CD14-positive monocyte (primary cell): ENCODE results near the gene CBX2. TPM values are rescaled to one million over a fixed set of nuclear protein-coding genes. Genes with fewer than 3 reads are reported as not detected.

ENCODE experiments used
- DNase-seq, 3 donors: peaks; one replicate each; pipeline ENCODE4 v3.0.0-alpha.2; 2011 to 2022
- H2AFZ ChIP-seq: 2 replicates; pipeline ENCODE4 v1.6.0; 2012; ENCODE audit warnings: mild to moderate bottlenecking, low read depth, low read length, inconsistent platforms; ENCODE audit not compliant: insufficient read depth, poor library complexity, severe bottlenecking
- H3K27ac ChIP-seq, 2 donors: 1 replicate in 1 of 2; 2 replicates in 1 of 2; pipeline ENCODE4 v1.5.1; 2012 to 2013; ENCODE audit warnings: low read length in 2 of 2, control low read depth in 1 of 2, inconsistent platforms in 1 of 2, low read depth in 1 of 2, mild to moderate bottlenecking in 1 of 2
- H3K27me3 ChIP-seq, 2 donors: one replicate each; pipeline versions ENCODE4 v1.6.0 to v1.6.1; 2011 to 2013; ENCODE audit warnings: low read length in 2 of 2; ENCODE audit not compliant: control insufficient read depth in 2 of 2, insufficient read depth in 2 of 2
- H3K36me3 ChIP-seq, 2 donors: replicated peaks in 1 of 2; 1 replicate in 1 of 2; 2 replicates in 1 of 2; pipeline versions ENCODE4 v1.5.1 to v1.6.1; 2012 to 2013; ENCODE audit warnings: low read length in 2 of 2, control low read depth in 1 of 2, inconsistent platforms in 1 of 2, mild to moderate bottlenecking in 1 of 2; ENCODE audit not compliant: insufficient read depth in 2 of 2, control insufficient read depth in 1 of 2
- H3K4me1 ChIP-seq, 2 donors: 1 replicate in 1 of 2; 2 replicates in 1 of 2; pipeline versions ENCODE4 v1.5.1 to v1.6.1; 2012 to 2013; ENCODE audit warnings: low read length in 2 of 2, control low read depth in 1 of 2, inconsistent platforms in 1 of 2, mild to moderate bottlenecking in 1 of 2, moderate library complexity in 1 of 2; ENCODE audit not compliant: insufficient read depth in 2 of 2, control insufficient read depth in 1 of 2
- H3K4me2 ChIP-seq: replicated peaks from 2 replicates; pipeline ENCODE3; 2012; ENCODE audit warnings: low read length, moderate library complexity, mild to moderate bottlenecking; ENCODE audit not compliant: poor library complexity, severe bottlenecking; ENCODE audit errors: extremely low read depth
- H3K4me3 ChIP-seq, 3 experiments: fragments of 200-600 bp in 1 of 3; sonication (generic) in 1 of 3; replicated peaks in 1 of 3; 1 replicate in 2 of 3; 2 replicates in 1 of 3; pipeline ENCODE4 v1.5.1; 2011 to 2013; ENCODE audit warnings: low read length in 3 of 3, mild to moderate bottlenecking in 3 of 3, control low read depth in 2 of 3, low read depth in 2 of 3, inconsistent platforms in 1 of 3, moderate library complexity in 1 of 3
- H3K79me2 ChIP-seq: 2 replicates; pipeline ENCODE4 v1.6.0; 2012; ENCODE audit warnings: mild to moderate bottlenecking, control low read depth, inconsistent platforms, low read length, moderate library complexity; ENCODE audit not compliant: insufficient read depth
- H3K9ac ChIP-seq: 2 replicates; pipeline ENCODE4 v1.6.0; 2017; ENCODE audit warnings: low read length, mild to moderate bottlenecking; ENCODE audit not compliant: insufficient read depth, poor library complexity, severe bottlenecking
- H3K9me3 ChIP-seq, 2 donors: replicated peaks in 1 of 2; 1 replicate in 1 of 2; 2 replicates in 1 of 2; pipeline versions ENCODE4 v1.5.1 to v1.6.1; 2012 to 2013; ENCODE audit warnings: low read length in 2 of 2, control low read depth in 1 of 2; ENCODE audit not compliant: control insufficient read depth in 1 of 2, insufficient read depth in 1 of 2
- H4K20me1 ChIP-seq: 2 replicates; pipeline ENCODE4 v1.6.0; 2012; ENCODE audit warnings: mild to moderate bottlenecking, low read length, control low read depth, moderate library complexity; ENCODE audit not compliant: insufficient read depth
- H3K27ac Mint-ChIP-seq, 7 donors: one replicate each; pipeline ENCODE4 v1.8.0; 2020; ENCODE audit warnings: mild to moderate bottlenecking in 7 of 7, mixed read lengths in 7 of 7, moderate library complexity in 6 of 7, inconsistent platforms in 2 of 7
- H3K27me3 Mint-ChIP-seq, 3 donors: one replicate each; pipeline ENCODE4 v1.8.0; 2021 to 2022; ENCODE audit warnings: low read depth in 3 of 3, mild to moderate bottlenecking in 3 of 3, mixed read lengths in 3 of 3, moderate library complexity in 3 of 3, inconsistent platforms in 1 of 3
- H3K36me3 Mint-ChIP-seq, 2 donors: one replicate each; pipeline ENCODE4 v1.8.0; 2020; ENCODE audit warnings: mixed read lengths in 2 of 2, inconsistent platforms in 1 of 2, mild to moderate bottlenecking in 1 of 2
- H3K4me1 Mint-ChIP-seq: one replicate; pipeline ENCODE4 v1.8.0; 2020; ENCODE audit warnings: mild to moderate bottlenecking, mixed read lengths
- H3K4me3 Mint-ChIP-seq, 2 donors: one replicate each; pipeline ENCODE4 v1.8.0; 2020; ENCODE audit warnings: mild to moderate bottlenecking in 2 of 2, mixed read lengths in 2 of 2, moderate library complexity in 1 of 2
- H3K9me3 Mint-ChIP-seq, 7 donors: one replicate each; pipeline ENCODE4 v1.8.0; 2020 to 2022; ENCODE audit warnings: mixed read lengths in 7 of 7, mild to moderate bottlenecking in 6 of 7, moderate library complexity in 6 of 7, inconsistent platforms in 2 of 7
- CTCF ChIP-seq: fragments of 200-600 bp; IDR thresholded peaks from one replicate; pipeline ENCODE4 v1.8.0; 2022; ENCODE audit warnings: antibody characterized with exemption, mild to moderate bottlenecking
- WGBS: methylation state at CpG from one replicate; pipeline ENCODE4 v1.1.5; 2013; ENCODE audit warnings: missing lambda C conversion rate; ENCODE audit not compliant: insufficient coverage; 5-methylcytosine and 5-hydroxymethylcytosine counted together
- intact Hi-C, 2 donors: fragments of 100-400 bp; cut with micrococcal nuclease; formaldehyde crosslinking; loops; one replicate each; pipeline versions ENCODE4 v1.15.0 to v1.15.1; 2023
- polyA plus RNA-seq, 3 donors: library from polyadenylated mRNA; depleted of rRNA in 1 of 3; unstranded in 2 of 3; stranded (reverse) in 1 of 3; fragments of 300-500 nt in 2 of 3; fragments of >200 nt in 1 of 3; fragmentation: Illumina TruSeq in 2 of 3; gene quantifications; 1 replicate in 2 of 3; 2 replicates in 1 of 3; pipeline ENCODE4 v1.2.3, GENCODE V29; 2012 to 2021

The CBX2 gene
- polyA plus RNA-seq, 3 donors, result 0.09 to 0.95 TPM; not detected in 1

DNA sequence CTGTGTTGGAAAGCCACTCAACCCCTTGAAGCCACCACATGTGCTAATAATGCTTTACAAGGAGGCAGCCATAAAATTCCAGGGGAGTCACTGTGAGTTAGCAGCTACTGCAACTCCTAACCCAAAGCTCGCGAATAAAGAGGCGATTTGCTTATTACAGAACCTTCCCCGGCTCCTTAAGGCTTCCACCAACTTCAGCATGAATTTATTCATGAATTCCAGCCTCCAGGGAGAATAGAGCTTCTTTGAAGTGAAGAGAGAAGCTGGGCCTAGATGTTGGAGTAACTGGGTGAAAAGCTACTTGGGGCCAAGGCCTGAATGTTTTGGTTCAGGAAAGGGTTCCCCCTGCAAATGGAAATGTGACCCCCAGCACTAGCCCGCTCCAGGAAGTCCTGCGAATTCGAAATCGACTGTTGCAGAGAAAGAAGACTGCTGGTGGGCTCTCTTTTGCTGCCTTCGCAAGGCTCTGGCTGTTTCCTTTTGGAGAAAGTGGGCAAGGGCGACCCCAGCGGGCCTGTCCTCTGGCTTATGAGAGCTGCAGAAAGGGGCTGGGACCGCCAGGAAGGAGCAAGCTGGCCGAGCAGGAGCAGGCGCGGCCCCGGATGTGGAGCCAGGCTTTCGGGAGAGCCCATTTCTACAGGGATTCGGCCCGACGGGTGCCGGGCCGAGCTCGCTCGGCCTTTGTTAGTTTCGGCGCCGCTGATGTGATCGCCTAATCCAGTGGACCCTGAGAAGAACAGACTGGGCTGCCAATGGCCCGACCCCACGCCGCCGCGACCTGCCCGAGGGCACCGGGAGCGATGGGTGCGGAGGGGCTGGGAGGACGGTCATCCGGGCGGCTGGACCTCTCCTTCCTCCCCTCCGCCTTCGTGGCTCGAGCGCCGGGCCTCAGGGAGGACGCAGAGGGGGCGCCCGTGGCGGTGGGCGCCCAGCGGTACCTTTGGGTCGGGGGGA, 11.3 kb downstream of the CBX2 start:
- Mint-ChIP-seq H3K9me3 (peaks cover 0 to 24% (median 6%) of the 10 kb centered on the region in 7 donors), H3K4me1 (peaks cover 18% of the 10 kb centered on the region), H3K36me3 (peaks cover 6 to 12% of the 10 kb centered on the region in 2 donors), H3K4me3 (peak overlapping the region in 1 of 2 donors; percentile 52), H3K27me3 (peaks cover 65 to 79% (median 70%) of the 10 kb centered on the region in 3 donors), H3K27ac (no peak overlapping the region)
- H3K9me3 ChIP-seq, result peaks cover 11 to 16% of the 10 kb centered on the region in 2 donors
- no peak for DNase-seq
- intact Hi-C loops, result loop anchor here in 1 of 2 donors (5.0 kb wide), 2 partner anchors 128 to 198 kb away; no protein-coding TSS in a partner anchor
- WGBS, result 14% methylated on average over 37 of the region's 52 CpGs
- H3K4me1 ChIP-seq, result peaks cover 19 to 25% of the 10 kb centered on the region in 2 donors
- no peak overlapping the region for H3K4me3 ChIP-seq
- no peak for TF ChIP-seq CTCF
- H3K36me3 ChIP-seq, result no peaks in the 10 kb centered on the region
- no peak overlapping the region for H3K27ac ChIP-seq
- peak overlapping the region; percentile 52 for H2AFZ ChIP-seq
- H4K20me1 ChIP-seq, result peaks cover 20% of the 10 kb centered on the region
- no peak overlapping the region for H3K9ac ChIP-seq
- H3K79me2 ChIP-seq, result no peaks in the 10 kb centered on the region
- peaks cover 53 to 75% of the 10 kb centered on the region in 2 donors for H3K27me3 ChIP-seq
- peak overlapping the region; percentile 31 for H3K4me2 ChIP-seq

- intact Hi-C loops, result loop anchor here (5.0 kb wide), 3 partner anchors 127 to 202 kb away; no protein-coding TSS in a partner anchor
- Histone ChIP-seq H3K4me3 (no peak overlapping the region), H3K9ac (no peak overlapping the region), H3K27ac (no peak overlapping the region), H3K36me3 (peaks cover 8% of the 10 kb centered on the region in 2 donors), H3K4me1 (peaks cover 19 to 25% of the 10 kb centered on the region in 2 donors), H3K27me3 (peaks cover 53 to 79% of the 10 kb centered on the region in 2 donors), H2AFZ (peak overlapping the region; percentile 52), H3K79me2 (no peaks in the 10 kb centered on the region), H4K20me1 (peaks cover 29% of the 10 kb centered on the region), H3K4me2 (peak overlapping the region; percentile 31), H3K9me3 (peaks cover 11 to 16% of the 10 kb centered on the region in 2 donors)
- peak; percentile 94 for TF ChIP-seq CTCF
- Mint-ChIP-seq H3K27me3 (peaks cover 65 to 84% (median 68%) of the 10 kb centered on the region in 3 donors), H3K4me1 (peaks cover 18% of the 10 kb centered on the region), H3K36me3 (peaks cover 12 to 14% of the 10 kb centered on the region in 2 donors), H3K9me3 (peaks cover 0 to 24% (median 6%) of the 10 kb centered on the region in 7 donors), H3K27ac (no peak overlapping the region), H3K4me3 (peak overlapping the region in 1 of 2 donors; percentile 65)
- 12% methylated on average over 73 of the region's 74 CpGs for WGBS
- DNase-seq, result peak in 2 of 3 donors; percentile 49 to 59
These were observed 12.2 kb downstream of the CBX2 start for GRCh38 chr17:79789943-79790804.
